Activated CD8-positive, alpha-beta memory T cell treated with anti-CD3 and anti-CD28 coated beads, Interleukin-2, amount 50 U/mL, for 4 hours (primary cell): ENCODE data around the gene CLIP2.

Experiments used
- DNase-seq: peaks from one replicate; pipeline ENCODE4 v3.0.0-alpha.2; 2020

CLIP2 gene

DNA sequence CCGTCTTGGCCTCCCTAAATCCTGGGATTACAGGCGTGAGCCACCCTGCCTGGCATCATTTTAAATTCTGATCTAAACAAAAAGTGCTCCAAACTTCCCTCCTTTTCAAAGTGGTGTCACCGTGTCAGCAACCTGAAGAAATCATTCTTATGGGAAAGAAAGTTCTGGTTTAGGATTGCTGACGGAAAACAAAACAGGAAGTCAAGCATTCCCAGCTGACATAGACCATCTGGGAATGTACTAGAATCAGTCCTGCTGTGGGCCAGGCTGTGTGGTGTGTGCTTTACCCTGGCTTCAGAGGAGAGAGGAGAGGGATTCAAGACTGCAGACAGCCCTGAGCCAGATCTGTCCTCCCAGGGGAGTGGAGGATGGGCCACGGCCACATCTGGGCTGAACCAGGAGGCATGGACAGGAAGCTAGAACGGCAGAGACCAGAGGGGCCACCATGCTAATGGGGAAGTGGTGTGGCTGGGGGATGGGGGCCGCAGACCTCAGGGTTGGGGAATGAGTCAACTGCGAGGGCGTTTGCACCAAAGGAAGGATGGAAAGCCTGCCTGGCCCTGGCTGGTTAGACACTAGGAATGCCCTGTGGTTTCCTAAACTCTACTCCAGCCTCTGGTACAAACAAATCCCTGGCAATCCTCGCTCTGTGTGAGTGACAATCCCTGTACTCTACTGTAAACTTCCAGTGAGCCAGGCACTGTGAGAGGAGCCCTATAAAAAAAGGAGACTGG, 16.7 kb upstream of the CLIP2 start:
- DNase-seq: no peak

DNA sequence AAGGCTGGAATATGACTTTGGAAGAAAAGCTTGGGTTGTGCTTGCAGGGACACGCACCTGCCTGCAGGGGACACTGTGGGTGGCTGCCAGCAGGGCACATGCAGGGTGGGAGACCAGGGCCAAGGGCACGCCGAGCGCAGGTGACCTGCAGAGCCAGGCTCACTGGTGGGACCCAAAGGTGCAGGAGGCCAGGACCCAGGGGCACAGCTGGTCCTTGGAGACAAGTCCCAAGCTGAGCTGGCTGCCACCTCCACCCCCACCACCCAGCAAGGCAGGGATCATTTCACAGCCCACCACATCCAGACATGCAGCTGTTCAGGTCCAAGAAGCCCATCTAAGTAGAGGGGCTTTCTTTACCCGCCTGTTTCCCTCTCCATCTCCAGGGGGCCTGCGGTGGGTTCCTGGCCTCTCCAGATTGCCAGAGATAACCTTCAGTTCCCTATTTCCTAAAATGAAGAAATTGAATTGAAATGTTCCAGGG, 13.8 kb upstream of the CLIP2 start:
- DNase-seq: no peak

DNA sequence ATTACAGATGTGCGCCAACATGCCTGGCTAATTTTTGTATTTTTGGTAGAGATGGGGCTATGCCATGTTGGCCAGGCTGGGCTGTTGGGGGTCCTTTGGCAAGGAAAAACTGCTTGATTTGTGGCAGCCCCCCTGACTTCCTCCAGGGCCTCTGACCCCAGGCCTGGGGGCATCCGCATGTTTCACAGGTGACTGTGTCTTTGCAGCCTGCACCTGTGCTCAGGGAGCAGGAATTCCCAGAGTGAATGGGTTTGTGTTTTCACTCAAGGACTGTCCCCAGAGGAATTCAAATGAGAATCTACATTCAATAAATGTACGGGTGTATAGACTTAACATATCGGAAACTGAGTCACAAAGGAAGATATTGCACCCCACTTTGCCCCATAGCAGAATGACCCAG, 11.6 kb upstream of the CLIP2 start:
- no peak for DNase-seq

DNA sequence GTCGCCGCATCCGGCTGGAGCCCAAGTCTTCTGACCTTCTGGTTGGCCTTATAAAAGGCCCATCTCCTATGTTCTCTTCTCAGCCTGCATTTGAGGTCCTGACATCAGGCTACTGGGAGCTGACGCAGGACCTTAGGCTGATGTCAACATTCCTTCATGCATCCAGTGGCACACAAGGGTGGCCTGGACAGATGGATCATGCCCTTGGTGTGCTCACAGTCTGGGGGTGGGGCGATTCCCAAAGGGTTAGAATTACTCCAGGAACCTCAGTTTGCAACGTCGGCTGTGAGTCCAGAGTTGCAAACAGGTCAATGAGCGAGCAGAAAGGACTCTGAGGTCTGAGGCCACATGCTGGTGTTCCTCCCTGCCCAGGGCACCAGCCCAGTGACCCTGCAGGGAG, 8.2 kb upstream of the CLIP2 start:
- no peak for DNase-seq

DNA sequence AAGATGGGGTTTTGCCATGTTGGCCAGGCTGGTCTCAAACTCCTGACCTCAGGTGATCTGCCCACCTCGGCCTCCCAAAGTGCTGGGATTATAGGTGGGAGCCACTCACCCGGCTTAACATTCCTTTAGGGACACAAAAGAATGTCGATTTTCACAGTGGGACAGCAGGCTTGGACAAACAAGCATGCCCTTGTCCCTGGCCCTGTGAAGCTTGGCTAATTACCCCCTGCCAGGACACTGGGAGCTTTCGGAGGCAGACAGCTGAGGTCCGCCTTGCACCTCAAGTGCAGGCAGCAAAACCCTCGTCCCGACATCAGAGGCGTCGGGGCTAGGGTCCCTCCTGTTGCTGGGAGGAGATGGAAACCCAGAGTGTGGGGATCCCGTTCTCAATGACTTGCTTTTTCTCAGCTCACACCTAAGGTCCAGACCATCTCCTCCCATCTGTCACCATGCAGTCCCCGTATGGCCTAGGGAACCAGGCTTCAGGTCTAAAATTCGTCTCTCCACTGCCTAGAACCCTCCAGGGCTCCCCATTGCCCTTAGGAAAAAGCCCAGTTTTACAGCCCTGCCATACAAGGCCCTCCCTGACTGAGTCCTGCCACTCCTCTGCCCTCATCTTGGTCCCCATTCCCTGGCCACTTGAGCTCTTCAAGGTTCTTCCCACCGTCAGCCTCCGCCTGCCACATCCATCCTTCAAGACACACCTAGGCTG, 6.3 kb upstream of the CLIP2 start:
- no peak for DNase-seq

DNA sequence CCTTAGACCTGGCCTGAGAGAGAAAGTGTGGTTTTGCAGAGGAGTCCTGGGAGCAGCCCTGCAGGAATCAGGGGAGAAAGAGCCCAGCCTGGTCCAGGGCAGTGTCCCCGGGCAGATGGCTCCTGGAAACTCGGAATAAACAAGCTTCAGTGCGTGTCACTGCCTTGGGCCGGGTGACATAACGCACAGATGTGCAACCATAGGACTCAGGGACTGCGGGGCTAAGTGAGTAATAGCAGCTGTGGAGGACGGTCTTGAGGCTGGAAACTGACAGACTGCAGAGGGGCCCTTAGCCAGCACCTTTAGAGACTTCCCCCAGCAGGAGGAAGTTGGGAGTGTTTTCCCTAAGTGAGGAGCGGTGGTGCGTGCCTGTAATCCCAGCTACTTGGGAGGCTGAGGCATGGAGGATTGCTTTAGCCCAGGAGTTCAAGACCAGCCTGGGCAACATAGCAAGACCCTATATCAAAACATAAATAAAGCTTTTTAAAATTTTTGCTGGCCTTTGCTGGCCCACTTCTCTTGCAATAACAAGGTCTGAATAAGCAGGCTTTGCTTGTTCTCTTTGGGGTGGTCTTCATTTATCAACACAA, 5.3 kb upstream of the CLIP2 start:
- no peak for DNase-seq

DNA sequence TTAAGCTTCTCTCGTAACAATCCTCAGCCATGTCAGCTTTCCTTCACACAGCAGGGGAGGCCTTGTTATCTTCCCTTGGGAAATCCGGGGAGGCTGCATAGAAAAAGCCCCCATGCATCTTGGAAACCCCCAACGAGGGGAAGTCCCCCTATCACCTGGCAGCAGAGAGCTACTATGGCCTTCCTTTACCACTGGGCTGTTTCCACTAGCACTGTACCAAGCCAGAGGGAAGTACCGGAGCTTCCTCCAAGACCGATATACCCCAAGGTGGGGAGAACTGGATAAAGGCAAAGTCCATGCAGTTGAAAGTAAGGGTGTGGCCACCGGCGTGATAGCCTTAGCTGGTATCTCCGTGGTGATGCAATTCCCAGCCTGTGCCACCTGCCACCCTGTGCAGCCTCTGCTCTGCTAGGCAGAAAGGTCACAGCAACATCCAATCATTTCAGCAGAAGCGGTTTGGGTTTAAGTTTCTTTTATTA, 4.4 kb upstream of the CLIP2 start:
- no peak for DNase-seq

DNA sequence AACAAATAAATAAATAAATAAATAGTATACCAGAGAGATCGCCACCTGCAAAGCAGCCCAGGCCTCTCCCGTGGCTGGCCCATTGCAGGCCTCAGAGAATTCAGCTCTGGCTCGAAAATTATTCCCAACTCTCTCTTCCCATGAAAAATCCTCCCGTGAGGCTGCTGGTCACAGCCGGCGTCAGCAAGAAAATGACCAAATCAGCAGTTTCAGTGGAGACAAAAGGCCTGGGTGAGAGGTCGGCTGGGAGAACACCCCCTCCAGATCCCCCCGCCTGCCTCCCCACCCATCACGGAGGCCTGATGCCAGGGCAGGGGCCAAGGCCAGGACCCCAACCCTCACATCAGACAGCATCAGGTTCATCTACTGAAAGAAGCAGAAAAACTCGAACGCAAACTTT, 3.1 kb upstream of the CLIP2 start:
- no peak for DNase-seq

DNA sequence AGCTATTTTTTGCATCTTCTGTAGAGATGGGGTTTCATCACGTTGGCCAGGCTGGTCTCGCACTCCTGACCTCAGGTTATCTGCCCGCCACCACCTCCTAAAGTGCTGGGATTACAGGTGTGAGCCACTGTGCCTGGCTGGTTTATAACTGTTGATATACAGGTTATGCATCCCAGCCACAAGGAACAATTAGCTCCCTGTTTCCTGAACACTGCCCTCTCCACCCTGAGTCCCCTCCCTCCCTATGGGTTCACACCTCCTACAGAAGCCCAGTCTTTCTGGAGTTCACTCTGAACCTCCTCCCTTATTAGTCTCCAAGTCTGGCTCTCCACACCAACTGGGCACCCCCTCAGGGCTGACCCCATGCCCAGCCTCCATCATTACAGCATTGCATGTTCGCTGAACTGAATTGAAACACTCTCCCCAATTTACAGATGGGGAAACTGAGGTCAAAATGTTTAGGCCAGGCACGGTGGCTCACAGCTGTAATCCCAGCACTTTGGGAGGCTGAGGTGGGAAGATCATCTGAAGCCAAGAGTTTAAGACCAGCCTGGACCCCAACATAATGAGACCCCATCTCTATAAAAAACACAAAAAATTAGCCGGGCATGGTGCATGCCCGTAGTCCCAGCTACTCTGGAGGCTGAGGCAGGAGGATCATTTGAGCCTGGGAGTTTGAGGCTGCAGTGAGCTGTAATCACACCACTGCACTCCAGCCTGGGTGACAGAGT, 1.7 kb upstream of the CLIP2 start:
- no peak for DNase-seq

DNA sequence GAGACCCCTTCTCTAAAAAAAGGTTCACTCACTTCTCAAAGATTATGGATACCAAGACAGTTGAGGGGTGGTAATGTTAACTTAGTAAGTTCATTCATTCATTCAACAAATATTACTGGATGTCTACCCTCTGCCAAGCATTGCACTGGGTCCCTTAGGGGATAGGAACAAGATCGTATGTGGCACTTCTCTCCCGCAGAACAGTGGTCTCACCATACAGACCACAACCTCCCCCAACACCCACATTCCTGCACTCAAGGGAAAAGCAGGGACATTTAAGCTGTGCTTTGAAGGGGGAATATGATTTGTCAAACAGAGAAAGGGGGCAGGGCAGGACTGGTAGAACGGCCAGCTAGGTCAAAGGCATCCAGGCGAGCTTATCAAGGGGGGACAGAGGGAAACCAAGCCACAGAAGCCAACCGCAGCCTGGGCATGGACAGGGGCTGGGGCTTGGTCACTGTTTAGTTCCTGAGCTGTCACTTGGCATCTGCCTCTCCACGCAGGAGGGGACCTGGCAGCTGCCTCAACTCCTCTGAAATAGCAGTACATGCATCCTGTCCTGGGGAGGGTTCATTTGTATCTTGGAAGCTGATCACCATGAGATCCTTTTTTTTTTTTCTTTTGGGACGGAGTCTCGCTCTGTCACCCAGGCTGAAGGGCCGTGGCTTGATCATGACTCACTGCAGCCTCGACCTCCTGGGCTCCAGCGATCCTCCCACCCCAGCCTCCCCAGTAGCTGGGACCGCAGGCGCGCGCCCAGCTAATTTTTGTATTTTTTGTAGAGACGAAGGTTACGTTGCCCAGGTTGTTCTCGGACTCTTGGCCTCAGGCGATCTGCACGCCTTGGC, 949 bp upstream of the CLIP2 start:
- DNase-seq: no peak

DNA sequence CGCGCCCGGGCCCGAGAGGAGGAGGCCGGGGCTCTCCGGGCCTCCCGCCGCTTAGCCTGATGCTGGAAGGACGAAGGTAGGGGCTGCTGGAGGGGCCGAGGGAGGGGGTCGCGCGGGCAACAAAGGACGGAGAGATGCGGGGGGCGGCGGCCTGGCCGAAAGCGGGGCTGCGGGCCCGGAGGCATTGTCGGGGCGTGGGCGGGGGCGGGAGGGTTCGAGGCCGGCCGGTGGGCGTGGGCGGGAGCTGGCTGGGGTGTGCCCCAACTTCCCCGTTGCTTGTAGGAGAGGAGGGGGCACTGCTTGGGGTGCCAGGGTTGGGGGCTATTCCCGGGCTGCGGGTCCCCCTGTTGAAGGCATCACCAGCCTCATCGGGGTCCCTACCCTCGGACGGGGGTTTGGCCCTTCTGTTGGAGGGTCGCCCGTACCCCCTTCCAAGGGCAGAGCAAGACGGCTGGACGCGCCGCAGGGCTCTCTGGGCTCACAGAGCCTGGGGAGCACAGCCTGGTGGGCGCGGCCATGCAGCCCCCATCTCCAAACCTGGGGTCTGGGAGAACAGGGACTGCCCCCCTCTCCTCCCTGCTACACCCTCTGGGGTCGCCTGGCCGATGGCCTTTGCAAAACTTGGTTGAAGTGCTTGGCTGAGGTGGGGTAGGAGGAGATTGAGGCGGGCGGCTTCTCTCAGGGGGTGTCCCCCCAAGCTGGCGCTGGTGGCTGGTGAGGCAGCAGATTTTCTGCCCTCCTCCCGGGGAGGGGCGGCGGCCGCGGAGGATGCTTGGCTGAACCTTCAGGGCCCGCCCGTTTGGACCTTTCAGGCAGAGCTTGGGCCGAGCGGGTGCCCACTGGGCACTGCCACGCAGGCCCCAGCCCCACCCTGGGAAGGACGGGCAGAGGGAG, 699 bp downstream of the CLIP2 start:
- DNase-seq: peak; percentile 51

DNA sequence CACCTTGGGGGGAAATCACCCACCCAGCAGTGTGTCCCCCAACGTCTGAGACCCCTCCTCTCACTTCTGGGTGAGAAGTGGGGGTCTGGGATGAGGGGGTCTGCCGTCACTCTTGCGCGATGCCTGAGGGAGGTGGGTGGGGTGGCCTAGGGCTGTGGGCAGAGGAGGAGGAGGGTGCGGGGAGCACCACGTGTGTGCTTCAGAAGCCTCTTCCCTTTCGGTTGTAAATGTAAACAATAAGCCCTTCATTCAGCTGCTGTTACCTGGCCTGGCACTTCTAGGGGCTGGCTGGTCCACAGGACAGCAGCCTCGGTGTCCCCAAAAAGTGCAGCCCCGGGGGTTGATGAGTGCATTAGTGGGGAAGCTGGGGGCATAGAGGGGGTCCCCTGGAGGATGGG, 1.3 kb downstream of the CLIP2 start:
- DNase-seq: no peak

DNA sequence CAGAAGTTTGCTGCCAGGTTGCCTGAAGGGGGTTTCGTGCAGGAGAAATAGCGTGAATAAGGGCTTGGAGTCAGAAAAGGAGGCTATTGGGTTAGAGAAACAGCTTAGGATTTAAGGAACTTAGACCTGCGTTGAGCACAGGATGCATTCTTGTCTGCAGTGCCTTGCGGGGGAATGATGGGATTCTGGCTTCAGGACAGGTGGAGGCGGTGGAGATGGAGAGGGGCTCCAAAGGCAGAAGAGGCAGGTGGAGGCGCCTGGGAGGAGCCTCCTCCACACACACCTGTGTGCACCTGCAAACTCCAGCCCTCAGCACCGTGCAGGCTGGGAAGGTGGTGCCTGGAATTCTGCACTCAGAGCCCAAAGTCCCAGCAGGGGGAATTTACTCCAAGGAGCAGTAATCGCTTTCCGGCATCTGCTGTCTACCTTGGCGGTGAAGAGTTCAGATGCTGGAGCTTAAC, 1.8 kb downstream of the CLIP2 start:
- no peak for DNase-seq

DNA sequence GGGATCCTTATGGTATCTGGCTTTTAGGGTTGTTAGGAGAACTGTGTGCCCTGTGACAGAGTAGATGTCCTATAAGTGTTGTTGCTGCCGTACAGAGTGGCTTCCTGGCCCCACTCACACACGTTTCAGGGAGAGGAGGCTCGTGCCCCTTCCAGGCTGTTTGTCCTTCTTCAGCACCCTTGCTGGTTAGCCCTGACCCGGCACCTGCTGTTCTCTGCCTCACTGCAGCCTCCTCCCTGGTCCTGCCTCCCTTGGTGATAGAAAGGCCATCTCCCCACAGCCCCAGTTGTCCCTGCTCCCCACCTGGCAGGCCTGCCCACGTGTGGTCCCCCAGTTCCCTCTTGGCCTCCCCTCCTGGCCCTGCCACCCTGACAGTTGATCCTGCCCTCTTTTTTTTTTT, 2.3 kb downstream of the CLIP2 start:
- DNase-seq: no peak

DNA sequence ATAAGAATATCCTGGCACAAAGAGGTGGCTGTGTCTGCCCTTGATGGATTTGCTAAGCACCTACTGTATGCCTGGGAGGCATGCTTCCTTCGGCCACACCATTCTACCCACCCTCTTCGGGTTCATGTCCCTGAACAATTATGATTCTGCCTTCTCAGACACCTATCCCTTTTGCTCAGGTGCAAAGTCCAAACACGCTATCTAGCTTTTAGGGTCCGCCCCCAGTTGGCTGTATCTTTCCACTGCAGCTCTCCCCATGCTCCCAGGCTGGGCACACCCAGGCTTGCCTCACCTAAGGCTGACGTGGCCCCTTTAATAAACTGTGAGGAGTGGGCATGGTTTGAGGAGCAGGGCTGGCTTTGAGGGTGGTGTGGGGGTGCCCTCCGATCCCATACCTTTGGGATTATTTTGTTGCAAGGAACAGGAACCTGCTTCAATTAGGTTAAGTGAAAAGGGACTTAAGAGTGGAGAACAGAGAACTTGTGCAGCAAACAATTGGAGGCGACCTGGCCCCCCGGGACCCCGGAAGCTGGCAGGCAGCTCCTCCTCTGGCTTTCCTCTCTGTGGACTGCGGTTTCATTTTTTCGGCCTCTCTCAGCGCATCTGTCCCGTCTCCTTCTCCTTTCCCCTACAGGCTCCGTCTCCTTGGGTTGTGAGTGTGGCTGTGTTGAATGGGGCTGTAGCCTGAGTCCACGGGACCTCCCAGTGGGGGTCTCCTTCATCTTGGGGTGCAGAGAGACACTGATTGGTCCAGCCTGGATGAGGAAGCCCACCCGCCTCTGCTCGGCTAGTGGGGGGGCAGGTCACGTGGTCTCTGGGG, 3.8 kb downstream of the CLIP2 start:
- DNase-seq: no peak

DNA sequence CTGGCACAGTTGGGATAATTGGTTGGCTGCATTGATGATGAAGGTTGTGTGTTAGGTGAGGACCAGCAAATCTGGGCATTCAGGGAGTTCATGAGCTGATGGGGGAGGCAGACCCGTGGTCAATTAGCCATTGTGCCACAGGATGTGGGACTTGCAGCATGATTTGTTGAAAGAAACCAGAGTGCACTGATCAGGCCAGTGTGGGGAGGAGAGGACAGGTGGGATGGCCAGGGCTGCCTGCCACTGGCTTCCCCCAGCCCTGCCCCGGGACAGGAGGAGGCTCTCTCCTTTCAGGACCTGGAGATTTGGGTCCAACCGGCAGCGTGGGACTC, 4.3 kb downstream of the CLIP2 start:
- DNase-seq: no peak

DNA sequence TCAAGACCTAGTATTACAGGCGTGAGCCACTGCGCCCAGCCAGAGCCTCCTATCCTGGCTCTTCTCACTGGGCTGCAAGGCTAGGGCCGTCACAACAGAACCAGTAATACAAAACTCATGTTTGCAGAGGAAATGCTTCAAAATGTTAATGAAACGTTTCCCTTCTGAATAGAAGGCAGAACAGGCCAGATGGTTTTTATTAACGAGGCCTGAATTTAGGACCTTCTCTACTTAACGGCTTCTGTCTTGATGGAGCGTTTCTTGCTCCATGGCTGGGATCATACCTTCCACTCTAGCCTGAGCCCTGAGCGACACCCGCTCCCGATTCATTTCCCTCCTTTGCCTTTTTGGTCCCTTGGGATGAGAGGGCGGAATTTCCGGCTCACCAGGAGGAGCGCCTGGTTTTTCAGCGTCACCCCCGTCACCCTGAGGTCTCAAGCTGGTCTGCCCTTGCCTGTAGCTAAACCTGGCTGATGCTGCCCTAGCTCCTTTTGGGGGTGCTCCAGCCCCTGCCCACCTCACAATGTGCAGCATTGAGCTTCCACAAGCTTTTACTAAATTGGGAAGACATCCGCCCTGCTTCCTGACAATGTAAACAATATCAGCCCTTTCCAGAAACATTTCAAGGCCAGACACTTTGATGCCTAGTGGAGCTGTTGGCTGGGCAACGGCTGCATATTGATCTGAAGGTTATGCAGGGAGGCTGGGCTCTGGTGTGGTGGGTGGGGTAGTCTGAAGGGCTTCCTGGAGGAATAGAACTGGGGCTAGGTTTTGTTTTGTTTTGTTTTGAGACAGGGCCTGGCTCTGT, 5.2 kb downstream of the CLIP2 start:
- no peak for DNase-seq

DNA sequence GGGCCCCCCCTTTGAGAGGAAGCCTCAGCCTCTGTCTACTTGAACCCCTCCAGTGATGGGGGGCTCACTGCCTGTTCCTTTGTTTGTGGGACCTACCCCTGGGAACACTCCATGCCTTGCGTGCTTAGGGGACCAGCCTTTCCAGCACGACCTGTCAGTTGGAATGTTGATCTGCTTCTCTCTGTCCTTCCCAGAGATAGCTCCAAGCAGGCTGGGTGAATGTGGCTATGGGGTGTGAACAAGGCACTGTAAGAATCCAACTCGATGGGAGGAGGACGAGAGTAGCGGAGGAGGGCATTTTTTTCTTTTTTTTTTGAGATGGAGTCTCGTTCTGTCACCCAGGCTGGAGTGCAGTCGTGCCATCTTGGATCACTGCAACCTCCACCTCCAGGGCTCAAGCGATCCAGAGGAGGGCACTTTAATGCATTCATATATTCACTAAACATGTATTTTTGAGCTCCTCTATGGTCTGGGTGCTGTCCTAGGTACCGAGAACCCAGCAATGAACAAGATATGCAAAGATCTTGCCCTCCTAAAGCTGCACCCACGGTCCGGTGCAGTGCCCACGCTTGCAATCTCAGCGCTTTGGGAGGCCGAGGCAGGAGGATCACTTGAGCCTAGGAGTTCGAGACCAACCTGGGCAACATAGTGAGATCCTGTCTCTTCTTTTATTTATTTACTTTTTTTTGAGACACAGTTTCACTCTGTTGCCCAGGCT, 8.5 kb downstream of the CLIP2 start:
- DNase-seq: no peak

DNA sequence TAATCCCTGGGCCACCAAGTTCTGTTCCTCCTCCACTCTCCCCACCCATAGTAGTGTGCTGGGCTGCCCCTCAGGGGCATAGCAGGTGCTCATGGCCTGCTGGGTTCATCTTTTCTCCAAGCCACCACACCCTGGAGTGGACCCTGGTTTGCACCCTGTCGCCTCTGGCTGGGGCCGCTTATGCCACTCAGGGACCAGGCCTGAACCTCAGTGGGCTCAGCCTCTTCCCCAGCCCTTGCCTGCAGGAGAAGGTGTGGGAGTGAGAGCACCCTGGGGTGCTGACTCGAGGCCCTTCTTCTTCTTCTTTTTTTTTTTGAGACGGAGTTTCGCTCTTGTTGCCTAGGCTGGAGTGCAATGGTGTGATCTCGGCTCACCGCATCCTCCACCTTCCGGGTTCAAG, 10.2 kb downstream of the CLIP2 start:
- DNase-seq: no peak
